Effector memory CD4-positive, alpha-beta T cell (primary cell): Measurements from ENCODE around the gene SNAPC3.
"Not testable (repeated sequence)": the region's sequence is repeated elsewhere in the genome, so short reads cannot be mapped to it uniquely, and the experiment has no call there.

Source experiments
- DNase-seq, 3 donors: peaks; one replicate each; pipeline ENCODE4 v3.0.0-alpha.2; 2020
- H3K27ac ChIP-seq: 2 replicates; pipeline ENCODE4 v1.7.0; 2013; ENCODE audit warnings: mild to moderate bottlenecking, low read length, moderate library complexity; ENCODE audit not compliant: insufficient read depth, poor library complexity, severe bottlenecking
- H3K27me3 ChIP-seq: replicated peaks from 2 replicates; pipeline ENCODE4 v1.7.0; 2013; ENCODE audit warnings: mild to moderate bottlenecking, low read length; ENCODE audit not compliant: insufficient read depth, control insufficient read depth, poor library complexity, severe bottlenecking
- H3K36me3 ChIP-seq: 2 replicates; pipeline ENCODE4 v1.7.0; 2013; ENCODE audit warnings: mild to moderate bottlenecking, low read length, moderate library complexity; ENCODE audit not compliant: control insufficient read depth, insufficient read depth
- H3K4me1 ChIP-seq: 2 replicates; pipeline ENCODE4 v1.7.0; 2013; ENCODE audit warnings: low read length, mild to moderate bottlenecking; ENCODE audit not compliant: control insufficient read depth, insufficient read depth, poor library complexity, severe bottlenecking
- H3K4me3 ChIP-seq: 2 replicates; pipeline ENCODE4 v1.7.0; 2013; ENCODE audit warnings: low read length, low read depth, mild to moderate bottlenecking; ENCODE audit not compliant: insufficient read depth, poor library complexity, severe bottlenecking
- H3K9me3 ChIP-seq: 2 replicates; pipeline ENCODE4 v1.7.0; 2013; ENCODE audit warnings: mild to moderate bottlenecking, low read length, moderate library complexity; ENCODE audit not compliant: control insufficient read depth

Gene SNAPC3

DNA sequence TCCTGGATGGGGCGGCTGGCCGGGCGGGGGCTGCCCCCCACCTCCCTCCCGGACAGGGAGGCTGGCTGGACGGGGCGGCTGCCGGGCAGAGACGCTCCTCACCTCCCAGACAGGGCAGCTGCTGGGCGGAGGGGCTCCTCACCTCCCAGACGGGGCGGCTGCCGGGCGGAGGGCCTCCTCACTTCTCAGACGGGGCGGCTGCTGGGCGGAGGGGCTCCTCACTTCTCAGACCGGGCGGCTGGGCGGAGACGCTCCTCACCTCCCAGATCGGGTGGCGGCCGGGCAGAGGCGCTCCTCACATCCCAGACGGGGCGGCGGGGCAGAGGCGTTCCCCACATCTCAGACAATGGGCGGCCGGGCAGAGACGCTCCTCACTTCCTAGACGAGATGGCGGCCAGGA is 19.6 kb downstream of the SNAPC3 start:
- not testable (repeated sequence) for H3K9me3 ChIP-seq, H3K27ac ChIP-seq, DNase-seq, H3K4me1 ChIP-seq, H3K27me3 ChIP-seq, H3K4me3 ChIP-seq
- H3K36me3 ChIP-seq = peaks cover 53% of the 10 kb centered on the region

DNA sequence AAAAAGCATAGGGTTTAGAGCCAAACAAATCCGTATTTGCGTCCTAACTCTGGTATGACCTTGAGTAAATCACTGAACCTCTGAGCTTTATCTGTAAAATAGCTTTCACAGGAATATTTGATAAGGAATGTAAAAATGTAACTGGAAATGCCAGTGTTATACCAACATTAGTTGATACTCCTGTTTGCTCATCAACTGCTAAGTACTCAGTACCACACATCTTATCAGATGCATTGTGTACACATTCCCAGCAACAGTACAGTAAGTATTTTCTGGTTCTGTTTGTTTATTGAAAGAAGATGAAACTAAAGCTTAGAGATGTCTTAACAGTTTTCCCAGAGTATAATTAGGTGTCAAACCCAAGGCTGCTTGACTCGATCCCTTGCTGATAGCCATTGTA is 21.5 kb downstream of the SNAPC3 start:
- Histone ChIP-seq H3K27ac (no peak overlapping the region), H3K27me3 (no peaks in the 10 kb centered on the region), H3K36me3 (peaks cover 67% of the 10 kb centered on the region), H3K9me3 (no peaks in the 10 kb centered on the region), H3K4me1 (no peaks in the 10 kb centered on the region), H3K4me3 (no peak overlapping the region)
- DNase-seq = no peak

DNA sequence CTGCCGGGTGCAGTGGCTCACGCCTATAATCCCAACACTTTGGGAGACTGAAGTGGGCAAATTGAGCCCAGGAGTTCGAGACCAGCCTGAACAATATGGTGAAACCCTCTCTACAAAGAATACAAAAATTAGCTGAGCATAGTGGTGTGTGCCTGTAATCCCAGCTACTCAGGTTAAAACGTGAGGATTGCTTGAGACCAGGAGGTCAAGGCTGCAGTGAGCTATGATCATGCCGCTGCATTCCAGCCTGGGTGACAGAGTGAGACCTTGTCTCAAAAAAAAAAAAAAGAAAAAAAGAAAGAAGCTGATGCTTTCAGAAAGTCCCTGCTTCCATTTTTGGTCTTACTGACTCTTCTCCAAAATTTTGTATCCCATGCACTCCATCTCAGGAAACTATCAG is 31.3 kb downstream of the SNAPC3 start:
- Histone ChIP-seq H3K27ac (no peak overlapping the region), H3K27me3 (no peaks in the 10 kb centered on the region), H3K4me3 (no peak overlapping the region), H3K9me3 (no peaks in the 10 kb centered on the region), H3K4me1 (no peaks in the 10 kb centered on the region), H3K36me3 (peaks cover 54% of the 10 kb centered on the region)
- DNase-seq = no peak

DNA sequence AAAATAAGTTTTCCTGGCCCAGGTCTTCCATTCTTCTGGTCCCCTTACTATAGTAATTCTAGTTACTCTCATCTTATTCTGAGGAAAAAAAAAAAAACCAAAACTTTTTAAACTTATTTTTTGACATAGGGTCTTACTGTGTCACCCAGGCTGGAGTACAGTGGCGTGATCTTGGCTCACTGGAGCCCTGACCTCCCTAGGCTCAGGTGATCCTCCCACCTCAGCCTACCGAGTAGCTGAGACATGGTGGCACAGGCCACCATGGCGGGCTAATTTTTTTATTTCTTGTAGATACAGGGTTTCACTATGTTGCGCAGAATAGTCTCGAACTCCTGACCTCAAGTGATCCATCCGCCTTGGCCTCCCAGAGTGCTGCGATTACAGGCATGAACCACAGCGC is 38.4 kb downstream of the SNAPC3 start:
- H3K36me3 ChIP-seq = peaks cover 70% of the 10 kb centered on the region
- no peaks in the 10 kb centered on the region for H3K9me3 ChIP-seq
- no peak overlapping the region for H3K27ac ChIP-seq
- no peaks in the 10 kb centered on the region for H3K4me1 ChIP-seq
- no peak overlapping the region for H3K4me3 ChIP-seq
- DNase-seq = no peak
- no peaks in the 10 kb centered on the region for H3K27me3 ChIP-seq

DNA sequence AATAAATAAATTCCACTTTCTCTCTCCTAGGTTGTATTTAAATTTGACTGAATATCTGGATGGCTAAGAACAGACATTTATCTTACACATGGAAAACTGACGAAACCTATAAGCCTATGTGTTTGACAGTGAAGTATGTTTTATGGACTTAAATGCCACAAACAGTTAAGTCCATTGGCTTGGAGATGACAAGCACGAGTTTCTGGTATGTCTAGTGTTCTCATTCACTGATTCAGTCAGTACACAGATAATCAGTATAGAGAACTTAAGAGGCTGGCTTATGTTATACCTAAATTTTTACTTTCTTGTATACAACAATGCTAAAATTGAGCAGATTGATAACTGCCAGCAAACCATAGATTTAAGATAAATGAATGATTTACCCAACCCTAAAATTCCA is 38.9 kb downstream of the SNAPC3 start:
- no peaks in the 10 kb centered on the region for H3K27me3 ChIP-seq
- no peaks in the 10 kb centered on the region for H3K4me1 ChIP-seq
- H3K36me3 ChIP-seq = peaks cover 72% of the 10 kb centered on the region
- H3K9me3 ChIP-seq = no peaks in the 10 kb centered on the region
- no peak overlapping the region for H3K4me3 ChIP-seq
- no peak for DNase-seq
- H3K27ac ChIP-seq = no peak overlapping the region

DNA sequence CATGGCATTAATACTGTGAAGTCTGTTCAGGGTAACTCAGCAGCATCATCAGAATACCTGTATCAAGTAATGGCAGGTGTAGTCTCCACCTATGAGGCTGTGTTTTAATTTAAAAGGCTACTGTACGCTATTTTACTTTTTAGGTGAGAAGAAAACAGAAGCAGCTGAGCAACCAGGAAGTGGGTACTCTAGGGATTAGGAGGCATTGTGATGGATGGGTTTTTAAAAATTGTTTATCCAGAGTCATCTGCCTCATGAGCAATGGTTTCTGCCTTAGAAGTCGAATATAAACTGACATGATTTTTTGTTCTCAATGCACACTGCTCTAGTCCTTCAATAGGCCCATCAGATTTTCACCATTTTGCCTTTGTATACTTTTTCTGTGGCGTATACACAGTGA is 45.5 kb downstream of the SNAPC3 start:
- H3K4me3 ChIP-seq = no peak overlapping the region
- no peaks in the 10 kb centered on the region for H3K27me3 ChIP-seq
- no peak overlapping the region for H3K27ac ChIP-seq
- H3K9me3 ChIP-seq = no peaks in the 10 kb centered on the region
- H3K36me3 ChIP-seq = peaks cover 75% of the 10 kb centered on the region
- DNase-seq = no peak
- H3K4me1 ChIP-seq = no peaks in the 10 kb centered on the region

DNA sequence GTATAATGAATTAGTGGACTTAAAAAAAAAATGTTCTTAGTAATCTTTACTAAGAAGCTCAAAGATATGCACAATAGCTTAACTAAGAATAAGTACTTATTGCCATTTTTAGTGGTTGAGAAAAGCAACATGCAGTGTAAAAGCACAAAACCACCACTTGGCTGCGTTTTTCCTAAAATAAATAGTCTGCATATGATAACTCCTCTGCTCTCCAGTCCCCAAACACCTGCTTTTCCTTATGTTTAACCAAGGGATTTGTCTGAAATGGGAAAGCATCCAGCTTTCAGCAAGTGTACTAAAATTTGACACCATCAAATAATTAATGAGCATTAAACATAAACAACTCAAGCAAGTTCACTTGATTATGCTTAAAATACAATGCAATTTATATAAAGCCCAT is 46.7 kb downstream of the SNAPC3 start:
- H3K4me1 ChIP-seq = no peaks in the 10 kb centered on the region
- H3K27me3 ChIP-seq = no peaks in the 10 kb centered on the region
- no peaks in the 10 kb centered on the region for H3K9me3 ChIP-seq
- H3K27ac ChIP-seq = no peak overlapping the region
- DNase-seq = no peak
- H3K36me3 ChIP-seq = peaks cover 72% of the 10 kb centered on the region
- H3K4me3 ChIP-seq = no peak overlapping the region

DNA sequence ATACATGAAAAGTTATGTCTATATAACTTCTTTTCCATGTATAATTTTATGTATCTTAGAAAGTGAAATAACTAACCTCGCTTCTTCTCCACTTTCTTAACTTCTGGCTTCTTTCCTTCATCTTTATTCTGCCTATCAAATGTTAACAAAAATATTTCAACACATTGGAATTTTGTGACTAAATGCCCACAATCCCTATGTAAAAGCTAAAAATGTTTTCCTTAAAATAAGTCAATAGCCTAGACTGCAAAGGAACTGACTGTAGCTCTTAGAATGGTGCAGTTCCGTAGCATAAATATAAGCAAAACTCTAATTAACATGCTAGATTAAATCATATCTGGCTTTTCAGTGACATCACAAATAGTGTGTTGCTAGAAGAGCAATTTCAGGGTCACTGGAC is 47.2 kb downstream of the SNAPC3 start:
- peaks cover 68% of the 10 kb centered on the region for H3K36me3 ChIP-seq
- no peak overlapping the region for H3K27ac ChIP-seq
- H3K9me3 ChIP-seq = no peaks in the 10 kb centered on the region
- no peaks in the 10 kb centered on the region for H3K4me1 ChIP-seq
- no peaks in the 10 kb centered on the region for H3K27me3 ChIP-seq
- H3K4me3 ChIP-seq = no peak overlapping the region
- DNase-seq = no peak

DNA sequence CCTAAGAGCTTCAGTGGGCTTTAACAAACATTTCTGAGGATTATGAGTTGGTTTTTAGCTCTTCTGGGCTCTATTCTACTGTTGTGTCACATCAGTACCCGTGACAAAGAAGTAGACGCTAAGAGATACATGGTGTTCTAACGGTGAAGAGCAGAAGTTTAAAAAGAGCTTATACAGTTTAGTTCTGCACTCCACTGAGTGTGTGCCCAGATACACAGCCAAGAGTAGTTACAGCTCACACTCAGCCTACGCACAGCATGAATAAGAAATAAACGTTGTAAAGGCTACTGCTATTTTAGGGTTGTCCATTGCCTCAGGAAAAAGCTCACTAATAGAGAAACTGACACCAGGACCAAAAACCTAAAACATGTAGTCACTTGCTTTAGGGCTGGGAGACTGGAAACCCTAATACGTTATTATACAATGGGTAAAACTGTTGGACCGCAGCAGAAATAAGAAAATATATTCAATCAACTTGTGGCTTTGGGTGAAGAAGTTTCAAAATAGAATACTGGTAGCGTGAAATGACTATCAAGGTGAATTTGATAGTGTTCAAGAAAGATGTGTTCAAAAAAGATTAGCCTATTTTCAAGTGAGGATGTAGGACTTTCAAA is 53.4 kb downstream of the SNAPC3 start:
- no peak overlapping the region for H3K4me3 ChIP-seq
- H3K9me3 ChIP-seq = no peaks in the 10 kb centered on the region
- H3K4me1 ChIP-seq = no peaks in the 10 kb centered on the region
- H3K36me3 ChIP-seq = peaks cover 42% of the 10 kb centered on the region
- H3K27ac ChIP-seq = no peak overlapping the region
- no peaks in the 10 kb centered on the region for H3K27me3 ChIP-seq
- DNase-seq = no peak

DNA sequence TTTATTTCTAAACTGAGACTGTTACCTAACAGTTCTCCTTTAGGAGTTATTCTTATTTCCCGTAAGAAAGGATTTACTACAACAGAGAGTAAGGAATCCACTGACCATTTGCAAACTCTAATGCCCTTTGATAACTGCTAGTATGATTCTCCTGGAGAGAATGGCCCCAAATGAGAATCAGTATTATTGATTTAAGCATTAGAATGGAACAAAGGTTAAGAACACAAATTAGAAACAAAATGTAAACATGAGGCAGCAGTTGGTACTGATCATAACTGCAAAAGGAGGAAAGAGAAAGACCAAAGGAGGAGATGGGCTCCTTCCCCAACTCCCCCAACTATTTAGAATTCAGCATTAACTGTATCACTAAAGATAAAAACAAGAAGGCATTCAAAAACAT is 57.4 kb downstream of the SNAPC3 start:
- DNase-seq = no peak
- Histone ChIP-seq H3K27me3 (no peaks in the 10 kb centered on the region), H3K36me3 (peaks cover 39% of the 10 kb centered on the region), H3K27ac (no peak overlapping the region), H3K4me1 (no peaks in the 10 kb centered on the region), H3K4me3 (no peak overlapping the region), H3K9me3 (no peaks in the 10 kb centered on the region)
